ENCODE data around the gene ACOT13.
A peak's percentile ranks its signal among the peaks of the same experiment; 100 is the strongest.

ACOT13 gene

GRCh38 chr6:24720604-24721460, 54.0 kb downstream of the ACOT13 start (continued):
- TF ChIP-seq ZNF513 (tag by site-specific recombination; IDR thresholded peaks at IDR 0.05) = no peak
- TF ChIP-seq KLF17 (tag by site-specific recombination; IDR thresholded peaks at IDR 0.05) = peak; percentile 58
- TF ChIP-seq ZNF148 (tag by site-specific recombination; IDR thresholded peaks at IDR 0.05; ENCODE audit: borderline replicate concordance) = no peak
- no peak; the same call in 1 of the 2 replicates for TF ChIP-seq ZNF530 (tag by site-specific recombination; IDR thresholded peaks at IDR 0.05; ENCODE audit: low read depth)
- 0 out of 2 replicates have a peak, but pooled peaks have one; percentile 23 for TF ChIP-seq KLF9 (tag by site-specific recombination; IDR thresholded peaks at IDR 0.05; ENCODE audit: low read depth)
- peak; percentile 82 for TF ChIP-seq ZFHX2 (tag by site-specific recombination; conservative IDR thresholded peaks at IDR 0.05)
- no peak for TF ChIP-seq ZNF791 (tag by site-specific recombination; IDR thresholded peaks at IDR 0.05)
- TF ChIP-seq ZNF423 (tag by site-specific recombination; IDR thresholded peaks at IDR 0.05) = no peak
- no peak for TF ChIP-seq RBAK (tag by site-specific recombination; IDR thresholded peaks at IDR 0.05)
- TF ChIP-seq TRIM28 (IDR thresholded peaks at IDR 0.05; ENCODE audit: borderline replicate concordance, low read length) = no peak
- TF ChIP-seq ZNF302 (tag by site-specific recombination; IDR thresholded peaks at IDR 0.05; ENCODE audit: low read depth) = no peak
- no peak for TF ChIP-seq ZNF140 (tag by site-specific recombination; IDR thresholded peaks at IDR 0.05)
- TF ChIP-seq ZNF76 (tag by site-specific recombination; IDR thresholded peaks at IDR 0.05; ENCODE audit: borderline replicate concordance, low read depth) = peak; percentile 53; the same call in 1 of the 2 replicates
- no peak for TF ChIP-seq ZNF585B (tag by site-specific recombination; IDR thresholded peaks at IDR 0.05)
- no peak for TF ChIP-seq ZNF670 (tag by site-specific recombination; IDR thresholded peaks at IDR 0.05; ENCODE audit: low read depth)
- TF ChIP-seq KLF7 (tag by site-specific recombination; IDR thresholded peaks at IDR 0.05; ENCODE audit: borderline replicate concordance) = peak; percentile 90
- peak; percentile 72; the same call in 1 of the 2 replicates for TF ChIP-seq ZNF501 (tag by site-specific recombination; IDR thresholded peaks at IDR 0.05)
- TF ChIP-seq MYNN (tag by site-specific recombination; IDR thresholded peaks at IDR 0.05; ENCODE audit: borderline replicate concordance) = no peak
- TF ChIP-seq ZNF560 (tag by site-specific recombination; IDR thresholded peaks at IDR 0.05; ENCODE audit: borderline replicate concordance) = no peak
- TF ChIP-seq ZIC2 (tag by site-specific recombination; IDR thresholded peaks at IDR 0.05) = no peak
- no peak for TF ChIP-seq PRDM6 (tag by site-specific recombination; IDR thresholded peaks at IDR 0.05)
- TF ChIP-seq ZNF112 (tag by site-specific recombination; IDR thresholded peaks at IDR 0.05) = no peak
- 0 out of 2 replicates have a peak, but pooled peaks have one; percentile 70 for TF ChIP-seq ZNF692 (tag by site-specific recombination; IDR thresholded peaks at IDR 0.05)
- TF ChIP-seq ZBTB7A (tag by site-specific recombination; IDR thresholded peaks at IDR 0.05; ENCODE audit: low read depth) = 0 out of 2 replicates have a peak, but pooled peaks have one; percentile 23
- TF ChIP-seq ZBTB21 (tag by site-specific recombination; IDR thresholded peaks at IDR 0.05) = peak; percentile 78; the same call in 1 of the 2 replicates
- no peak for TF ChIP-seq ZNF23 (tag by site-specific recombination; IDR thresholded peaks at IDR 0.05; ENCODE audit: borderline replicate concordance)
- peak; percentile 72 for TF ChIP-seq YY2 (tag by site-specific recombination; IDR thresholded peaks at IDR 0.05)
- no peak for TF ChIP-seq ZNF776 (tag by site-specific recombination; IDR thresholded peaks at IDR 0.05; ENCODE audit: borderline replicate concordance)
- no peak for TF ChIP-seq ZNF10 (tag by site-specific recombination; IDR thresholded peaks at IDR 0.05)
- no peak for TF ChIP-seq ZNF677 (tag by site-specific recombination; IDR thresholded peaks at IDR 0.05)
- 0 out of 2 replicates have a peak, but pooled peaks have one; percentile 15 for TF ChIP-seq ZNF37A (tag by site-specific recombination; IDR thresholded peaks at IDR 0.05)

Measured in HEK293 (cell line).